ENCODE measurements around the gene ALDH9A1.

ALDH9A1 gene

DNA sequence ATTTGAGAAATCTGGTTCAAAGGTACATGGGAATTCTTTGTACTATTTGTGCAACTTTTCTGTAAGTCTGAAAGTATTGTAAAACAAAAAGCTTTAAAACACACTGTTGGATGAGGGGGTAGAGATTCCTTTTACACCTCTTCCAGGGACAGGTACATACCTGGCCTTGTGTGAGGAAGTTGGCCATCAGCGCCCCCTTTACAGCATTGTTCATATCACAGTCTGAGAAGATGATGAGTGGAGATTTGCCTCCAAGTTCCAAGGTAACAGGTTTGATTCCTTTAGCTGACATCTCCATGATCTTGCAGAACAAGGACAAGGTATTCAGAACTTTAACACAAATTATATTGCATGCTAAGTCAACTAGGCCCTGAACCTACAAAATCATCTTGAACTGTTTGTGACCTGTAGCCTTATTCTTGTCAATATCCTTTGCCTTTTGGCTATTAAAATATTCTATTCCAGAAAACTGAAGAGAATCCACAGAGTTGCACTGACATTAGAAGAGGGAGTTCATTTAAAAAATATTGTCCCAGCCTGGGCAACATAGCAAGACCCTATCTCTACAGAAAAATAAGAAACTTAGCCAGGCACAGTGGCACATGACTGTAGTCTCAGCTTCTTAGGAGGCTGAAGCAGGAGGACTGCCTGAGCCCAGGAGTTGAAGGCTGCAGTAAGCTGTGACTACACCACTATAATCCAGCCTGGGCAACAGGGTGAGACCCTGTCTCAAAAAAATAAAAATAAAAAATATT, 18.9 kb downstream of the ALDH9A1 start:
- TF ChIP-seq, protein P1, sequence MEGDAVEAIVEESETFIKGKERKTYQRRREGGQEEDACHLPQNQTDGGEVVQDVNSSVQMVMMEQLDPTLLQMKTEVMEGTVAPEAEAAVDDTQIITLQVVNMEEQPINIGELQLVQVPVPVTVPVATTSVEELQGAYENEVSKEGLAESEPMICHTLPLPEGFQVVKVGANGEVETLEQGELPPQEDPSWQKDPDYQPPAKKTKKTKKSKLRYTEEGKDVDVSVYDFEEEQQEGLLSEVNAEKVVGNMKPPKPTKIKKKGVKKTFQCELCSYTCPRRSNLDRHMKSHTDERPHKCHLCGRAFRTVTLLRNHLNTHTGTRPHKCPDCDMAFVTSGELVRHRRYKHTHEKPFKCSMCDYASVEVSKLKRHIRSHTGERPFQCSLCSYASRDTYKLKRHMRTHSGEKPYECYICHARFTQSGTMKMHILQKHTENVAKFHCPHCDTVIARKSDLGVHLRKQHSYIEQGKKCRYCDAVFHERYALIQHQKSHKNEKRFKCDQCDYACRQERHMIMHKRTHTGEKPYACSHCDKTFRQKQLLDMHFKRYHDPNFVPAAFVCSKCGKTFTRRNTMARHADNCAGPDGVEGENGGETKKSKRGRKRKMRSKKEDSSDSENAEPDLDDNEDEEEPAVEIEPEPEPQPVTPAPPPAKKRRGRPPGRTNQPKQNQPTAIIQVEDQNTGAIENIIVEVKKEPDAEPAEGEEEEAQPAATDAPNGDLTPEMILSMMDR (IDR thresholded peaks at IDR 0.05; ENCODE audit: borderline replicate concordance, control extremely low read depth, extremely low read depth, insufficient read depth, missing control alignments) = no peak
- in situ Hi-C loops (cut with MboI; ENCODE audit: low sequenced_read_pairs, unreplicated experiment) = no loop called here

DNA sequence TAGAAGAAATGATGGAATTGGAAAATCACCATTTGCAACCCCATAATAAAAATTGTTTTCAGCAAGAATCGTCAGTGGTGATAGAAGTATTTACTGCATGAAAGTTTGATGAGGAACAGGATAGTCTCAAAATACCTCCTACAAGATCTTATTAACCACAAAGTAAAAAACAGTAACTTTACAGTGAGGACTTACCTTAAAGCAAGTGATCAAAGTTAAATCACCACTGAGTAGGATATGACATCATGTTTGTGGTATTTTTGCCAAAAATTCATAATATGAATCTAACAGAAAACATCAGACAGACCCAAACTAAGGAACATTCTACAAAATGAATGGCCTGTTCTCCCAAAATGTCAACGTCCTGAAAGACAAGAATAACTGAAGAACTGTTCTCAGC, 19.9 kb downstream of the ALDH9A1 start:
- TF ChIP-seq, protein P1 (IDR thresholded peaks at IDR 0.05; ENCODE audit: borderline replicate concordance, control extremely low read depth, extremely low read depth, insufficient read depth, missing control alignments) = no peak
- no peak for DNase-seq (ENCODE audit: low spot score)
- in situ Hi-C loops (cut with MboI; ENCODE audit: low sequenced_read_pairs, unreplicated experiment) = no loop called here

More for the DNA sequence above, 18.9 kb downstream of the ALDH9A1 start:
- no peak for DNase-seq (ENCODE audit: low spot score)

DNA sequence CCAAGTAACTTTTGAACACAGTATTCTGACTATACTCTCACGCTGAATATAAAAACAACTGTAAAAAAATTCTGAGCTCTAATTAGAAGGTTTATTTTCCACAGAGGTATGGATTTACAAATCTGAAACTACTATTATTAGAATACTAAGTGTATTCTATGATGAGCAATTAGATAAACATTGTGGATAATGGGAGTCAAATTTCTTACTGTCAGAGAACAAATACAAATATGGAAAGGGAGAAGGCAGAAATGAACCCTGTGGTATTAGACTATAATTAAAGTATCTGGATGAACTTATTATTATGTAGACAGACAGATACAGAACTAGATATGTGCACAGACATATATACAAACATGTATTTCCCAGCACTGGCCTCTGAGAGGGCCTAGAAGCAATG, 22.6 kb downstream of the ALDH9A1 start:
- no peak for DNase-seq (ENCODE audit: low spot score)
- TF ChIP-seq, protein P1 (IDR thresholded peaks at IDR 0.05; ENCODE audit: borderline replicate concordance, control extremely low read depth, extremely low read depth, insufficient read depth, missing control alignments) = no peak
- in situ Hi-C loops (cut with MboI; ENCODE audit: low sequenced_read_pairs, unreplicated experiment) = no loop called here

DNA sequence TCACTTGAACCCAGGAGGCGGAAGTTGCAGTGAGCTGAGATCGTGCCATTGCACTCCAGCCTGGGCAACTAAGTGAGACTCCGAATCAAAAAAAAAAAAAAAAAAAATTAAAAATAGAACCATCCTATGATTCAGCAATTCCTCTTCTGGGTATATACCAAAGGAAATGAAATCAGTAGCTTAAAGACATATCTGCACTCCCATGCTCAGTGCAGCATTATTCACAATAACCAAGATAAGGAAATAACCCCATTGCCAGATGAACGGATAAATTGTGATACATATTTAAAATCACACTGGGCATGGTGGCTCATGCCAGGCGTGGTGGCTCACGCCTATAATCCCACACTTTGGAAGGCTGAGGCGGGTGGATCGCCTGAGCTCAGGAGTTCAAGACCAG, 23.8 kb downstream of the ALDH9A1 start:
- in situ Hi-C loops (cut with MboI; ENCODE audit: low sequenced_read_pairs, unreplicated experiment) = no loop called here
- no peak for DNase-seq (ENCODE audit: low spot score)

DNA sequence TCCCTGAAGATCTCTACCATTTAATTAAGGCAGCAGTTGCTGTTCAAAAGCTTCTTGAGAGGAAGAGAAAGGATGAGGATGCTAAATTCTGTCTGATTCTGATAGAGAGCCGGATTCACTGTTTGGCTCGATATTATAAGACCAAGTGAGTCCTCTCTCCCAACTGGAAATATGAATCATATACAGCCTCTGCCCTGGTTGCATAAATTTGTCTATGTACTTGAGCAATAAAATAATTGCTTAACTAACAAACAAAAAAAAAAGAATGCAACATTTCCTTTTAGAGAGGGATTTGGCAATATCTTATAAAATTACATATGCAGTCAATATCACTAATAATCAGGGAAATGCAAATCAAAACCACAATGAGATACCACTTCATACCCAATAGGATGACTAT, 26.8 kb downstream of the ALDH9A1 start:
- in situ Hi-C loops (cut with MboI; ENCODE audit: low sequenced_read_pairs, unreplicated experiment) = no loop called here
- TF ChIP-seq, protein P1 (IDR thresholded peaks at IDR 0.05; ENCODE audit: borderline replicate concordance, control extremely low read depth, extremely low read depth, insufficient read depth, missing control alignments) = no peak

More for the DNA sequence above, 23.8 kb downstream of the ALDH9A1 start:
- TF ChIP-seq, protein P1 (IDR thresholded peaks at IDR 0.05; ENCODE audit: borderline replicate concordance, control extremely low read depth, extremely low read depth, insufficient read depth, missing control alignments) = no peak

DNA sequence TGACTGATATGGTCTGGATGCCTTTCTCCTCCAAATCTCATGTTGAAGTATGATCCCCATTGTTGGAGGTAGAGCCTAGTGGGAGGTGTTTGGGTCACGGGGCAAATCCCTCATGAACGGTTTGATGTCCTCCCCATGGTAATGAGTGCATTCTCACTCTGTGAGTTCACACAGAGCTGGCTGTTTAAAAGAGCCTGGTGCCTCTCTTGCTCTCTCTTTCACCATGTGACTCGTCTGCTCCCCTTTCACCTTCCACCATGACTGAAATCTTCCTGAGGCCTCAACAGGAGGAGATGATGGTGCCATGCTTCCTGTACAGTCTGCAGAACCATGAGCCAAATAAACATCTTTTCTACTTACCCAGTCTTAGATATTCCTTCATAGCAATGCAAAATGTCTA, 30.2 kb downstream of the ALDH9A1 start:
- TF ChIP-seq, protein P1 (IDR thresholded peaks at IDR 0.05; ENCODE audit: borderline replicate concordance, control extremely low read depth, extremely low read depth, insufficient read depth, missing control alignments) = no peak
- in situ Hi-C loops (cut with MboI; ENCODE audit: low sequenced_read_pairs, unreplicated experiment) = no loop called here
- no peak for DNase-seq (ENCODE audit: low spot score)

More for the DNA sequence above, 26.8 kb downstream of the ALDH9A1 start:
- no peak for DNase-seq (ENCODE audit: low spot score)
